C1 segment of cervical spinal cord (tissue), 14 donors: Measurements from ENCODE around the gene SUMO3.

ENCODE experiments used
- DNase-seq, 14 donors: peaks; one replicate each; lab custom pipeline; 2025; lab: John Stamatoyannopoulos, UW

Gene SUMO3

GRCh38 chr21:44803651-44804050 is 14.2 kb downstream of the SUMO3 start:
- DNase-seq: no peak

GRCh38 chr21:44802396-44803153 is 15.3 kb downstream of the SUMO3 start:
- no peak for DNase-seq

- peak in 13 of 14 donors; percentile 29 to 90 (median 72) for DNase-seq
Observed at GRCh38 chr21:44801468-44802395, 16.1 kb downstream of the SUMO3 start, which contains the start of gene UBE2G2. Gene UBE2G2, minus strand, starts transcription at chr21:44801820. Its CDS starts 72 bp downstream, at chr21:44801748.

GRCh38 chr21:44800971-44801467 is 16.8 kb downstream of the SUMO3 start:
- no peak for DNase-seq

GRCh38 chr21:44800103-44800502 is 17.8 kb downstream of the SUMO3 start:
- DNase-seq: no peak

- no peak for DNase-seq
Observed at GRCh38 chr21:44799646-44800045, 18.2 kb downstream of the SUMO3 start.

- no peak for DNase-seq
Observed at GRCh38 chr21:44797775-44798174, 20.1 kb downstream of the SUMO3 start.

- DNase-seq: no peak
Observed at GRCh38 chr21:44795342-44795741, 22.5 kb downstream of the SUMO3 start.

- DNase-seq: no peak
Observed at GRCh38 chr21:44793592-44794374, 24.1 kb downstream of the SUMO3 start.

GRCh38 chr21:44792702-44793591 is 24.9 kb downstream of the SUMO3 start:
- peak in 6 of 14 donors; percentile 9 to 42 (median 16) for DNase-seq

- no peak for DNase-seq
Observed at GRCh38 chr21:44791993-44792392, 25.9 kb downstream of the SUMO3 start.

GRCh38 chr21:44791246-44791645 is 26.6 kb downstream of the SUMO3 start:
- DNase-seq: no peak

- DNase-seq: no peak
Observed at GRCh38 chr21:44790368-44790767, 27.5 kb downstream of the SUMO3 start.

- no peak for DNase-seq
Observed at GRCh38 chr21:44789880-44790279, 28.0 kb downstream of the SUMO3 start.

GRCh38 chr21:44785620-44786335 is 32.1 kb downstream of the SUMO3 start:
- DNase-seq: no peak

GRCh38 chr21:44784810-44785209 is 33.1 kb downstream of the SUMO3 start:
- DNase-seq: no peak

- no peak for DNase-seq
Observed at GRCh38 chr21:44783020-44783696, 34.7 kb downstream of the SUMO3 start.

- DNase-seq: no peak
Observed at GRCh38 chr21:44780767-44781459, 36.9 kb downstream of the SUMO3 start.

- no peak for DNase-seq
Observed at GRCh38 chr21:44780137-44780502, 37.7 kb downstream of the SUMO3 start.
